ENCODE results near the gene NDUFS6.
"Not testable (repeated sequence)": the region's sequence is repeated elsewhere in the genome, so short reads cannot be mapped to it uniquely, and the experiment has no call there.

NDUFS6 gene

GRCh38 chr5:1786621-1787471 lies 14.4 kb upstream of the NDUFS6 start:
- no peak overlapping the region for H3K4me3 ChIP-seq
- peaks cover 0 to 36% of the 10 kb centered on the region in 2 donors for H3K27me3 ChIP-seq
- H3K4me1 ChIP-seq, result no peaks in the 10 kb centered on the region
- H3K27ac ChIP-seq, result no peak overlapping the region
- no peak for TF ChIP-seq CTCF (IDR thresholded peaks at IDR 0.05)
- no peaks in the 10 kb centered on the region for H3K36me3 ChIP-seq
- peak in 1 of 2 donors; percentile 51 for DNase-seq
- no peaks in the 10 kb centered on the region for H3K9me3 ChIP-seq
- intact Hi-C loops (cut with DNase I; ENCODE audit: low total_unique reads), result no loop called here

GRCh38 chr5:1787472-1788047 lies 13.6 kb upstream of the NDUFS6 start:
- intact Hi-C loops (cut with DNase I; ENCODE audit: low total_unique reads), result no loop called here
- H3K4me3 ChIP-seq, result no peak overlapping the region
- no peaks in the 10 kb centered on the region for H3K9me3 ChIP-seq
- H3K27me3 ChIP-seq, result peaks cover 0 to 36% of the 10 kb centered on the region in 2 donors
- H3K27ac ChIP-seq, result no peak overlapping the region
- H3K36me3 ChIP-seq, result no peaks in the 10 kb centered on the region
- no peaks in the 10 kb centered on the region for H3K4me1 ChIP-seq
- DNase-seq, result peak in 1 of 2 donors; percentile 48
- no peak for TF ChIP-seq CTCF (IDR thresholded peaks at IDR 0.05)

GRCh38 chr5:1788200-1788599 lies 13.0 kb upstream of the NDUFS6 start:
- H3K27me3 ChIP-seq, result peaks cover 0 to 36% of the 10 kb centered on the region in 2 donors
- no peak for DNase-seq

DNA sequence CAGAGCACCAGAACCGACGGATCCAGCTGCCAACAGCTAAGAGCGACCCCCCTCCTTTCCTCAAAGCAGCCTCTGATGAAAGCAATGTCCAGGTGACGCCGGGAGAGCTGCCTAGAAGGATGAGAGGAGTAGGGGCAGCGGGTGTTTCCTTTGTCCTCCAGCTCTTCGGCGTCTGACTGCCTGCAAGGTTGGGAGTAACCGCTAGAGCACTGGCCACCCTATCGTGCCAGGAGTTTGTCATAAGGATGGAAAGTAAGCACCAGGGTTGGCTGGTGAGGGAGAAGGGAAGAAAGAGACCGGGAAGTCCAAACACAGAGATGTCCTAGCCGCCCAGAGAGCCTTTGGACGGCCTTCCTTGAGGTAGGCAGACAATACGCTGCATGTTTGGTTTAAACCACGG lies 12.4 kb upstream of the NDUFS6 start:
- no peak for TF ChIP-seq CTCF (IDR thresholded peaks at IDR 0.05)
- intact Hi-C loops (cut with DNase I; ENCODE audit: low total_unique reads), result no loop called here
- Histone ChIP-seq H3K27ac (no peak overlapping the region), H3K27me3 (peaks cover 0 to 32% of the 10 kb centered on the region in 2 donors), H3K4me3 (no peak overlapping the region), H3K36me3 (no peaks in the 10 kb centered on the region), H3K4me1 (no peaks in the 10 kb centered on the region), H3K9me3 (no peaks in the 10 kb centered on the region)
- DNase-seq, result no peak

More at GRCh38 chr5:1788200-1788599, 13.0 kb upstream of the NDUFS6 start:
- no peaks in the 10 kb centered on the region for H3K9me3 ChIP-seq
- no peak overlapping the region for H3K4me3 ChIP-seq
- intact Hi-C loops (cut with DNase I; ENCODE audit: low total_unique reads), result no loop called here
- H3K27ac ChIP-seq, result no peak overlapping the region
- H3K4me1 ChIP-seq, result no peaks in the 10 kb centered on the region
- H3K36me3 ChIP-seq, result no peaks in the 10 kb centered on the region
- TF ChIP-seq CTCF (IDR thresholded peaks at IDR 0.05), result no peak

DNA sequence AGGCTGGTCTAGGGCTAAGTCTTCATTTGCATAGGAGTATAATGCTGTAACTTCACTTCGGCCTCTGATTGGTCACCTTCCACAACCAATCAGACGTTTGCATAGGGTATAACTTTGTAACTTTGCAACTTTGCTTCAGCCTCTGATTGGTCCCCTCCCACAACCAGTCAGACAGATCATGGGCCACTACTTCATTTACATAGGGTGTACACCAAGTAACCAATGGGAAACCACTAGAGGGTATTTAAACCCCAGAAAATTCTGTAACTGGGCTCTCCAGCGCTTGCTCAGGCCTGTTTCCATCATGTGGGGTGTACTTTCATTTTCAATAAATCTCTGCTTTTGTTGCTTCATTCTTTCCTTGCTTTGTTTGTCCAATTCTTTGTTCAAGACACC lies 11.8 kb upstream of the NDUFS6 start:
- intact Hi-C loops (cut with DNase I; ENCODE audit: low total_unique reads); H3K4me1 ChIP-seq; DNase-seq; H3K36me3 ChIP-seq; H3K27ac ChIP-seq; H3K4me3 ChIP-seq; H3K9me3 ChIP-seq: not testable (repeated sequence)
- peaks cover 0 to 28% of the 10 kb centered on the region in 2 donors for H3K27me3 ChIP-seq

DNA sequence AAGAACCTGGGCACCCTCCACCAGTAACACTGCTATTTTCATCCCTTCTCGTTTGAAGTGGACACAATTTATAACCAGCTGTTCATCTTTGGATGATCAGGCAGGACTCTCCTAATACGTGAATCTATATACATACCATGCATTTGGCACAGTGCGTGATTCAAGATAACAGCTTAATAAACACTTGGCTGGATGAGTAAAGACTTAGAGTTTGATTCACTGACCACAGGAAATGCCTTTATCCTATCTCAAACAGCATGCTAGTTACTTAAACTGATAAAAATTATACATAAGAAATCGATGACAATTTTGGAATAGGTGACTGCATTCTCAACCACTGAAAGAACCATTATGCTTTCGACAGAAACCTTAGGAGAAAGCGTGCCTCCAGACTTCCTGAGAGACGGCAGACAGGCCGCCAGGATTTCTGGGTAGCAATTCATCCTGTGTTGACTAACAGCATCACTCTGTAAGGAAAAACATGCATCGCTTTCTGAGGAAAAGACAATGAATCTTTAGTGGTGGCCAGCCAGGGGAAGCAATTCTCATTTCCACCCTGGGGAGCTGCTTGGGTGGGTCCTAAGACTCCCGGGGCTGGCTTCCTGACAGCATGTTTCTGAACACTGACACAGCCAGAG lies 11.3 kb upstream of the NDUFS6 start:
- H3K4me1 ChIP-seq, result no peaks in the 10 kb centered on the region
- no peak for TF ChIP-seq CTCF (IDR thresholded peaks at IDR 0.05)
- intact Hi-C loops (cut with DNase I; ENCODE audit: low total_unique reads), result loop anchor here (10.0 kb wide), 2 partner anchors 445 to 1175 kb away; partner anchors contain the start of genes CEP72 and CLPTM1L
- no peak overlapping the region for H3K27ac ChIP-seq
- no peaks in the 10 kb centered on the region for H3K9me3 ChIP-seq
- peaks cover 0 to 23% of the 10 kb centered on the region in 2 donors for H3K27me3 ChIP-seq
- H3K36me3 ChIP-seq, result no peaks in the 10 kb centered on the region
- no peak for DNase-seq
- H3K4me3 ChIP-seq, result no peak overlapping the region
